Globus pallidus (tissue), 1 donor: Measurements from ENCODE around the gene B4GALT2.

Experiments used
- DNase-seq: peaks from one replicate; pipeline ENCODE4 v3.0.0-alpha.2; 2015; ENCODE audit warnings: low spot score

The B4GALT2 gene

GRCh38 chr1:44029911-44030604, 51.0 kb downstream of the B4GALT2 start:
- DNase-seq, result peak; percentile 93

- peak; percentile 81 for DNase-seq
Observed at GRCh38 chr1:44030605-44031251, 51.7 kb downstream of the B4GALT2 start.

- DNase-seq, result peak; percentile 66
Observed at GRCh38 chr1:44031252-44032169, 52.5 kb downstream of the B4GALT2 start, which contains the start of gene SLC6A9. SLC6A9 (minus strand) TSS chr1:44031462; CDS start chr1:44024277, 7,185 bp downstream.

- no peak for DNase-seq
Observed at GRCh38 chr1:44032170-44032790, 53.3 kb downstream of the B4GALT2 start.

- DNase-seq, result no peak
Observed at GRCh38 chr1:44033041-44033575, 54.1 kb downstream of the B4GALT2 start.

- no peak for DNase-seq
Observed at GRCh38 chr1:44033756-44034155, 54.7 kb downstream of the B4GALT2 start.

- no peak for DNase-seq
Observed at GRCh38 chr1:44034423-44034822, 55.4 kb downstream of the B4GALT2 start.

- DNase-seq, result no peak
Observed at GRCh38 chr1:44034976-44035716, 56.1 kb downstream of the B4GALT2 start.

- peak; percentile 24 for DNase-seq
Observed at GRCh38 chr1:44035726-44036408, 56.9 kb downstream of the B4GALT2 start.

- DNase-seq, result peak; percentile 83
Observed at GRCh38 chr1:44036409-44037139, 57.6 kb downstream of the B4GALT2 start.

- DNase-seq, result no peak
Observed at GRCh38 chr1:44037154-44037553, 58.1 kb downstream of the B4GALT2 start.

GRCh38 chr1:44038876-44039657, 60.1 kb downstream of the B4GALT2 start:
- no peak for DNase-seq

GRCh38 chr1:44040418-44040817, 61.4 kb downstream of the B4GALT2 start:
- DNase-seq, result no peak
